ENCODE results near the gene UBE2Z. TPM values are rescaled to one million over a fixed set of nuclear protein-coding genes. Genes with fewer than 3 reads are reported as not detected.
"Not testable (repeated sequence)": the region's sequence is repeated elsewhere in the genome, so short reads cannot be mapped to it uniquely, and the experiment has no call there.

Gene UBE2Z
- total RNA-seq, 1 donor from 2014 or later = 46.6 TPM

DNA sequence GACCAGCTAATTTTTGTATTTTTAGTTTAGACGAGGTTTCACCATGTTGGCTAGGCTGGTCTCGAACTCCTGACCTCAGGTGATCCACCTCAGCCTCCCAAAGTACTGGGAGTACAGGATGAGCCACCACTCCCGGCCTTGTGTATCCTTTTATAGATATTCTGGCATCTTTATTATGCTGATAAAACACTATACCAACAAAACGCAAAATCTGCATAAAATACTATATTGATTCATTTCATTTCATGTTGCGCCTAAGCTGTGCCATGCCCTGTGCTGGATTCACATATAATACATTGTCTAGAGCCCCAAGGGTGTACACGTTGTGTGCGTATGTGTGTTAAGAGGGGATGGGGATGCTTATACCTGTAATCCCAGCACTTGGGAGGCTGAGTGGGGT lies 3.8 kb upstream of the UBE2Z start:
- no peak for ATAC-seq

DNA sequence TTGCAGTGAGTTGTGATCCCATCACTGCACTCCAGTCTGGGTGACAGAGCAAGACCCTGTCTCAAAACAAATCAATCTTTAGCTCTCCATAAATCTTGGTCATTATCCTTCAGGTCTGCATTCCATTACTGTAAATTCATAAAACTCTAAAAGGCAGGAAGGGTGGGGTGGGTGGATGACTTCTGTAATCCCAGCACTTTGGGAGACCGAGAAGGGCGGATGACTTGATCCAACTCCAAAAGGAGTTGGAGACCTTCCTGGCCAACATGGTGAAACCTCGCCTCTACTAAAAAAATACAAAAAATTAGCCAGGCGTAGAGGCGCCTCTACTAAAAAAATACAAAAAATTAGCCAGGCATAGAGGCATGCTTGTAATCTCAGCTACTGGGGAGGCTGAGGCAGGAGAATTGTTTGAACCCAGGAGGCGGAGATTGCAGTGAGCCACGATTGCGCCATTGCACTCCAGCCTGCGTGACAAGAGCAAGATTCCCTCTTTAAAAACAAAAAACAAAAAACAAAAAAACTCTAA lies 2.2 kb upstream of the UBE2Z start:
- ATAC-seq = no peak

DNA sequence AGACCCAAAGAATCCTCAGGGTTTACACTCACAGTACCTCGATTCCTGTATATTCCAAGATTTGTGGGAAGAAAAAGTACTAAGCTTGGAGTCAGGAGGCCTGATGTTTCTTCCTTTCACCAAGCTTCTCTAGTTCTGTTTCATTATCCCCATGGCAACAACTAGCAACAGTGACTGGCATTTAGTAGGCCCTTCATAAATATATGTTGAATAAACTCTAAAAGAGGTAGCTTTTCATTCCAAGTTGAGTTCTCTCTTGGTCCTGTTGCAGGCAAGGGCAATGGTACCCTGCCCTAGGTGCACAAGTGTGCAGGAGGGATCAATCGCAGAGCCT lies 527 bp upstream of the UBE2Z start:
- no peak for ATAC-seq

DNA sequence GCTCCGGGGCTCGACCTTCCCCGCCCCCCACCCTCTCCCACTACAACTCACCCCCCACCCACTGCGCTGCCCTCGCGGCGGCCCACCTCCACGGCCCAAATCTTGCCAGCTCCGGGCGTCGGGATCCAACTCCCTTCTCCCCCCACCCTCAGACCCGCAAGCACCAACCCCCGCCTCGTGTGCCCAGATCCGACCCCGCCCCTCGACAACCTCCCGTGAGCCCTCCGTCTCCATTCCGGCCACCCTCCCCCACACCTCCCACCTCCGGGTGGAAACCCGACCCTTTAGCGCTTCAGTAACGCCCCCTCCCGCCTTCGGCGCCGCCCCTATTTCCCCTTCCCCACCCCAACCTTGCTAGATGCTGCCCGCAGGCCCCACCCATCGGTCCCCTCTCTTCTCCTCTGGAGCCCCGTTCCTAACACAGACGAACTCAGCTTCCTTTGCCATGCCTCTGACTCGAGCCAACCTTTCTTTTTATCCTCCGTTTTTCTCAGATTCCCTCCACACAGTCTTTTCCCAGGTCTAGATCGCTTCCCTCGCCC lies 717 bp downstream of the UBE2Z start:
- peak; percentile 55 for ATAC-seq

DNA sequence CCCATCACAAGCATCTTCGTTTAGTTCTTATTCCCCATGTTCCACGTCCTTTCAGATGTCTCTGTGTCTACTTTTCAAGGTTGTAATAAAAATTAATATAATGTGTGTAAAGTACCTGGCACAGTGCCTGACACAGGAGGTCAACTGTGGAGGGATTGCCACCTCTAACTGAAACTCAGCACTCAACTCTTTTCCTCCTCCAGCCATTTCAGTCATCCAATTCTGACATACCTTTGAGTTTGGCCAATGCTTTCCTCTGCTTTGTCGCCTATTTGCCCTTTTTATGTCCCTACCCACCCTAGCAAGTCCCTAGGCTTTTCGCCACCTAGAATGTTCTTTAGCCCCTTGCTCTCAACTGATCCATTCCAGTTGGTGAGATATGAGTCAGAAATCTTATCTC lies 1.6 kb downstream of the UBE2Z start:
- ATAC-seq = no peak

DNA sequence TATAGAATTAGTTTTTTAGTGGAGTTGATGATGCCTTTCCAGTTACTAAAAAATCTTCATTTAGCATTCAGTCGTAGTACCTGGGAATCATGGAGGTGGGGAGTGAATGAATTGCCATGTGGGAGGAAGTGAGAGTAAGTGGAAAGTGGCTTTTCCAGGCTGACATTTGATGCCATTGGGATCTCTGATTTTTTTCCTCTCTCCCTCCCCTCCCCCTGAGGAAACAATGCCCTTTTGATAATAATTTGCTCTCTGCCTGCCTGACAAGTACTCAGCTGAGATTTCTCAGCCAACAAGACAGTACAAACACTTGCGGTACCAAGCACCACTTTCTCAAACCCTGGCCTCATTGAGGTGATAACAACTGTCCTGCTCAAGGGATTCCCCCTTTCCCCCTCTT lies 2.2 kb downstream of the UBE2Z start:
- ATAC-seq = no peak

DNA sequence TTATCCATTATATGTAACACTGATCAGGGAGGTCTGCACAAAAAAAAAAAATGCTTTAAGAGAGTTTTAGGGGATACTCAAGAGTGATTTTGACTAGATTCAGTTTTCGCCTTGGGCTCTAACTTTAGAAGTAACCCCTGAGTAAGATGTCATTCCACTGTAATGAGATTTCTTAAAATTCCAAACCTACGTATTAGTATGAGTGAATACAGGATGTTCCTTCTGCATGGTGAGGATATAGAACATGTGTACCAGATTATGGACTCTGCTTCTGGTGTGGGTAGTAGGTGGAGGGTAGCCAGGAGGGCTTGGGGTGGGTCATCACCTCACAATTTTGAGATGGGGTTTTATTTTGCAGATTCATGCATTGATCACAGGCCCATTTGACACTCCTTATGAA lies 4.3 kb downstream of the UBE2Z start:
- ATAC-seq = no peak

DNA sequence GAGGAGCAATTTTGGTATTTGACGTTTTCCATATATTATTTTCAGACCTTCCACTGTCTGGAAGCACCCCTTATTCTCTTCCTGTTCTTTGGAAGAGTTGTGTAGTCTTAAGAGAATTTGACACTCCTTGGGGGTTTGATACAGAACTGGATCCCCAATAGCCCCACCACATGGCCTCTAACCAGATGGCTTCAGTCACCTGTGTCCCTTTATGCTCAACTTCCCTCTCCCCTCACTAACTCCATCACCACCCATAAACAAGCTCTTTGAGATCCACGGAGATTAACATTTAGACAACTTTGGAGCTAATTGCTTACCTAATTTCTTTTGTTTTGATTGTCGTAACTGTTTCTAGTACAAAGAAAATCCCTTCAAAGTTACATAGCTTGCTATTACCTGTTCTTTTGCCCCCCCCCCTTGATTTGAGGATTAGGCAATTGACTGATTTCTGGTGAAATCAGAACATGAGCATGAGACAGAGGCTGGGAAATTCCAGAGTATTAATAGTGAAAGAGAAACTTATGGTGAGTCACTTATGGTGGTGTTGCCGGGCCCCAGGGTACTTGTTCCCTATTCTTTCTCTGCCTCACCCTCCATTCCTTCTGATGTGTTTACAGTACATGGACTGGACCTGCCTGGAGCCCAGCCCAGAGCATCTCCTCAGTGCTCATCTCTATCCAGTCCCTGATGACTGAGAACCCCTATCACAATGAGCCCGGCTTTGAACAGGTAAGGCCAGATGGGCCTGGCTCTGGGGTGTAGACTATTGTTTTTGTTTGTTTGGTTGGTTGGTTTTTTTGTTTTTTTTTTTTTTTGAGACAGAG lies 7.5 kb downstream of the UBE2Z start:
- peak; percentile 99 for ATAC-seq

DNA sequence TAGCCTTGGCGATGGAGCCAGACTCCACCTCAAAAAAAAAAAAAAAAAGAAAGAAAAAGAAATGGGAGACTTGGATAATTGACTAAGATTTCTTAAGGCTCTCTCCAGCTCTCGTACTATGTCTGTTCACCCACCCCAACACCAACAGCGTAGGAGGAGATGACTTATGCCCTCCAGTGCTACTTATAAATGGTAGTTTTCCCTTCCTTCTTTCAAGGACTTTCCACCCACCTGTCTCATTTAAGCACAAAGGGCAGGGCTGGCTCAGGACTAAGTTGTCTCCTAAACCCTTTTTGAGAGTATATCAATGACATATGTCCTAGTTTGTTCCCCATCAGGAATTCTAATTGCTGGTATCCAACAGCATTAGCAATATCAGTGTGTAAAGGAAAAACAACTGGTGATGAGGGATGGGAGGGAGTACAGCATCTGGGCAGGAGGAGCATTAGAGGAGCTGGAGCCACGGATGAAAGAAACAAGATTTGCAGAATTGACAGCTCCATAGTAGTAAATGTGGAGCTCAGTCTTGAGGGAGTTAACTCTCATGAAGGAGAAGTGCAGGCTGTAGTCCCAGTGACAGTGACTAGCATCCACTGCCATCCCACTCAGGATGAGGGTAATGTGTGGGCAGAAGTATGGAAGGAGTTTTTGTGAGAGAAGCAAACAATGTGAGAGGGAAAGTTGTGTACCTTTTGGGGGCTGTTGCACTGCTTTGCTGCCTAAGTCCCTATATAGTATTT lies 17.2 kb downstream of the UBE2Z start:
- no peak for ATAC-seq

DNA sequence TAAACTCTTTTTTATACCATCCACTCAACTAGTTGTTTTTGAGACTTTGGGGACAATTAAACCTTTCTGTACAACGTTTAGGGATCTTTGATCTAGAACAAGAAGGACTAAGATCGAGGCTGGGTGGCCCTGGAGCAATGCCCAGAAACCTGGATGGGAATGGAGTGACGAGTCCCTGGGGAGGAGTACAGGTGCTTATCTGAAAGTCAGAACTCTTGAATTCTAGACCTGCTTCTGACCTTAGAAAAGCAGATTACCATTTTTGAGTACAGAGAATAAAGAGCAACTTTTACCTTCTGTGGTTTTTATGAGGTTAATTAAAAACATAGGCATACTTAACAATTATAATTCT lies 17.8 kb downstream of the UBE2Z start:
- no peak for ATAC-seq

DNA sequence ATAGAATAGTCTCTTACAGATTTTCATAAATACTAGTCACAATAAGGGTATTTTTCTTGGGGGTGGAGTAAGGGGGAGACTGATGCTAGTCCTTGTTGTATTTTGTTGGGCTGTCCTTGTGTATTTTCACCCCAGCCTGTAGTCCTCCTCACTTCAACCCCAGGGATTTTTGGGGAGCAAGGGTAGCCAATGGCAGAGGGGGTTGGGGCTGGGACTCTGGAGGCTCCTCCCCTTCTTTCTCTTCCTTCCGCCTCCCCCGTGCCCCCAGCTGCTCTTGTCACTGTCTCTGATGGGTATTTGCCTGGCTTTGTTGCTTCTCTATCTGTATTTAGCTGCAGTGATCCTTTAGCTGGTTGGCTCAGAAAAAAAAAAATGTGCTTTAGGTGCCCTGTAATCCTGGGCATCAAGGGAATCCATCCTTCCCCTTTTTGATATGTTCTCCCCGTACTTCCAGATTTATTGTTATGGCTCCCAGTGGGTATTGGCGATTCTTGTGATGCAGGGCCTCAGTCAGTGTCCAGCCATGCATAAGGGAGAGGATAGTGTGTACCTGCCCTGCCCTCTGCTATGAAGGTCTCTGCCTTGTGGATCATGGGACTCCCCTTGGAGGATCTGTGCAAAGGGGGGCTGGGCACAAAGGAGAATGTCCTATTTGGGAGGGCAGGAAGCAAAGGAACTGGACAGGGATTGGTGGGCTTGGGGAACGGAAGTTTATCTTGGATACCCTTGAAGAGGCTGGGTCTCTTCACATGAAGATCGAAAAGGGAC lies 20.0 kb downstream of the UBE2Z start:
- no peak for ATAC-seq

DNA sequence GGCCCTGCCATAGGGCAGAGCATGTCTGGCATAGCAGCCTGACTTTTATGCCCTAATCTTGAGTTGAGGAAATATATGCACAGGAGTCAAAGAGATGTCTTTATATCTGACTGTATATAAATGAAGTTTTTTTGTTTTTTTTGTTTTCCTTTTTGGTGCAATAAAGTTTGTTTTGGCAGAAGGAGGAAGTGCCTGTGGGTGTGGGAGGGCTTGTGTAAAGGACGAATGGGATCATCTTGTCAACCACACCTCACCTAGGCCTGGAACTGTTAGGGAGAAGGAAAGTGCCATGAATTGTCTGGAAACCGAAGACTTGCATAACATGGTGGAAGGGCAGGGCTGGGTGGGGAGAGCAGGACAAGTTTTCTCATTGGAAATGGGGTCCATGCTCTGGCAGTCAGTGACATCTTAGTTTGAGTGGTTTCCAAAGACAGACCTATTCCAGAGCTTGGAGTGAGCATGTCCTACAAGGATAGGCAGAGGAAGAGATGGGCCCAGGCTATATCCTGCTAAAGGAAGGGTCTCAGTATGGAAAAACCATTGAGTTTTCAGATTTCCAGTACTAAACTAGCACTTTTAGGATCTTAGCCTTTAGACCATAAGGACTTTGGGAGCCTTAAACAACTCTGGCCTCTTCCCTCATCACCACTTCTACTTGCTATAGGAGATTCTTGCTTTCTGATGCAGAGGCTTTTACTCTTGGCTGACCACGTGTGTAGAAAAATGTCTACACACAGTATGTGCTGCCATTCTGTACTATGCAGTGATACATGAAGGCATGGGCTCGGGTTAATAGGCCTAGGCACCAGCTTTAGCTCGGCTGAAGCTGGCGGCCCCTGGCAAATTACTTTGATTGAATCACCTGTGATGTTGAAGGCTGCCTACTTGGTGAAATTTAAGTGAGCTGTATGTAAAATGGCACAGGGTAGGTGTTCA lies 20.9 kb downstream of the UBE2Z start:
- no peak for ATAC-seq

DNA sequence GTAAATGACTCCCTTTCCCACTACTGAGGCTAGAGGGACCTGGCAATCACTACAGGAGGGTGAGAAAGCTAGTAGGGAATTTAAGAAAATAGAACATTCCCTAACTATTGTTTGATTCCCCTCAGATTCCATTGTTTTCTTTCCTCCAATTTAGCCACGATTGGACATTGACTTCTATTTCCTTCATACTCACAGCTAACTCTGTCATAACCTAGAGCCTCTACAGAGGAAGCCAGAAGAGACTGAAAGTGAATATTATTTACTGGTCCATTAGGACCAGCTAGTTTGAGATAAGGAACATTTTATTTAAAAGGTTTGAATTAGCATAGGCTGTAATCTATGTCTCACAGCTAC lies 21.6 kb downstream of the UBE2Z start:
- ATAC-seq = no peak

DNA sequence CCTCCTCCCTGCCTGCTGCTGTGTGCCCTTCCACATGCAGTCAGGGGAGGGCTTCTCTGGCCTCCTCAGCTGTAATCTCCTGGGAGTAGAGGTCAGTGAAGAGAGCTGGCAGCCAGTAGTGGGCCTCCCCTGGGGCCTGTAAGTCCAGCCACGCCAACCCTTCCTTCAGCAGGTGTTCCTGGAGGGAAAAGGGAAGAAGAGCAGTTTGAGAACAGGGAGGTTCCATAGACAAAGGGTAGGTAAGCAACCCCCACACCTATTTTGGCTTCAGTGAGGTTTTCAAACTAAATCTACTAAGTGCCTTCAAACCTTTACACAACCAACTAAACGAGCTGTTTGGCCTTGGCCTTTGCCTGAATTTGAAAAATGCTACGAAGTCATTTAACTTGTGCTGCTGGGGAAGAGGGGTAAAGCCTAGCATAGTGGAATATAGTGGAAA lies 22.2 kb downstream of the UBE2Z start:
- ATAC-seq = no peak

DNA sequence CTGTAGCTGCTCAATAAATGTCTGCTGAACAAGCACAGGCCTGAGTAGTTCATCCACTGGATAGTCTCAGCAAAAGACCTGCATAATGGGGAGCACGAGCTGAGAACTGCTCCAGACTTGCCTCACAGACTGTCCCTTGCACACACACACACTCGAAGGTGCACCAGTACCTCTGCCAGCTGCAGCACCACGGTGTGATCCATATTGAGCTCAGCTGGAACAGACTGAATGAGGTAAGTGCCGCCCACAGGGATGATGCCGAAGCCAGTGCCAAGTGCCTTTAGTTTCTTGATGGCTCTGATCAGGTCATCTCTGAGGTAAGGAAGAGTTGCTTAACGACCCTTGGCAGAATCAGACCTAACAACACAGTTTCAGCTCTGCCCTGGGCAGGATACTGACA lies 24.8 kb downstream of the UBE2Z start:
- ATAC-seq = peak; percentile 26

DNA sequence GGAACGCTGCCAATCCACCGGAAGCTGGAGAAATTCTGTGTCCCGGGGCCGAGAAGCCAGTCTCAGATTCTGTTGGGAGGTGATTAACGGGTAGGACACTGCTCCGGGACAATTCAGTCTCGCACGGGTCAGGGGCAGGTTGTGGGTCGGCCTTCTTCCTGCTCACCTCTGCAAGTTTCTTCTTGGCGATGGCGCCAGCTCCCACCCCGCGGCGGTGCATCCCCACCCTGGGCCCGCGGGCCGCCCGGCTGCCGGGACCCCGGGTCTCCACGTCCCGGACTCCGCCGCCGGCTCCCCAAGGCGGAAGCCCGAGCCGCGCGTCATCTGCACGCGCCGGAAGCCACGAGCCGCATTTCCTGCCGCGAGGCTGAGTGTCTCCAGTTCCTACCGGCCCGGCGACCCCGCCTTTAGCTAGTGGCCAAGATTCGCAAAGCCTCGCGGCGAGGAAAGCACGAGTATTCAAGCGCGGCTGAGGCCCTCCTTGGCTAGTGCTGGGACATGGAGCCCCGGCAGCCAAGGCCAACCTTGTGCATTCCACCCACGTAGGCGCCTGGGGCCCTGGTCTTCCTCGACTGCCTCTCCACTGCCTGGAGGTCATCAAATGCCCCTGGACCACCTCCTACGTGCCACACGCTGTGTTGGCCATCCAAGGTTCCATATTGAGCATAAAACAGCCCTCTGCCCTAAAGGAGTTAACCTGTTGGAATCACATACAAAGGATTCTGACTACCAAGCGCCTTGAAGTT lies 36.5 kb downstream of the UBE2Z start, which contains the start of gene SNF8:
TSS of gene SNF8 (minus strand) at position 328 of the 746 bp plus-strand sequence. CDS start at position 220, 108 bp downstream.
- ATAC-seq = peak; percentile 96

DNA sequence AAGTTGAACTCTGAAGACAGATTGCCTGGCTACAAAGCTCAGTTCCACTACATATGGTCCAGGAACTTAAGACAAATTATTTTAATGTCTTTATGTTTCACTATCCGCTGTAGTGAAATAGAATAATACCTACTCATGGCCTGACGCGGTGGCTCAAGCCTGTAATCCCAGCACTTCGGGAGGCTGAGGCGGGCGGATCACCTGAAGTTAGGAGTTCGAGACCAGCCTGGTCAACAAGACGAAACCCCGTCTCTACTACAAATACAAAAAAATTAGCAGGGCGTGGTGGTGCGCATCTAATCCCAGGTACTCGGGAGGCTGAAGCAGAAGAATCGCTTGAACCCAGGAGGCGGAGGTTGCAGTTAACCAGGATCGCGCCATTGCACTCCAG lies 37.0 kb downstream of the UBE2Z start:
- ATAC-seq = not testable (repeated sequence)

DNA sequence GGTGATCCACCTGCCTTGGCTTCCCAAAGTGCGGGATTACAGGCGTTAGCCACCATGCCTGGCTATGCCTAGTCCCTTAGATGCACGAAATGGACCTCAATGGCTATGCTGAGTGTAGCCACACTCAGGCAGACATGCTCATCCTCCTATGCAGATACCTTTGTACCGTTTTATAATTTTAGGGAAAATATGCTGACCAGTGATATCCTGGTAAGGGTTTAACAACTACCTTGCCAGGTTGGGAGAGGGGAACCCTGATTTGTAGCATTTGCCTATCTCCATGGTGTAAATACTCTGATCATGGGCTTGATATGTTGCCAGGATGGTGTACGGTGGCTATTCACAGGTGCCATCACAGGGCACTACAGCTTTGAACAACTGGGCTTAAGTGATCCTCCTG lies 43.4 kb downstream of the UBE2Z start:
- no peak for ATAC-seq

DNA sequence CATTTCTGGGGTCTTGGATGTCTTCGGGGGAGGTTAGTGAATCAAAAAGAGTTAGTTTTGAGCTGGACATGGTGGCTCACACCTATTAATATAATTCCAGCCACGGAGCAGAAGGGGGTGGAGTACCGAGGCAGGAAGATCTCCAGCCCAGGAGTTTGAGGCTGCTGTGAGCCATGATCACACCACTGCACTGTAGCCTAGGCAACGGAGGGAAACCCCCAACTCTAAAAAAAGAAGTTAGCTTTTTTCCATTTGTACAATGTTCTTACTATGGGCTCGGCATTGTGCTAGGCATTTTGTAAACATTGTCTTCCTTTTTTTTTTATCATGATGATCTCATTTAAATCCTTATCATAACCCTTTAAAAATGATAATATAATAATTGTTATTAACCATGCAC lies 44.7 kb downstream of the UBE2Z start:
- no peak for ATAC-seq

DNA sequence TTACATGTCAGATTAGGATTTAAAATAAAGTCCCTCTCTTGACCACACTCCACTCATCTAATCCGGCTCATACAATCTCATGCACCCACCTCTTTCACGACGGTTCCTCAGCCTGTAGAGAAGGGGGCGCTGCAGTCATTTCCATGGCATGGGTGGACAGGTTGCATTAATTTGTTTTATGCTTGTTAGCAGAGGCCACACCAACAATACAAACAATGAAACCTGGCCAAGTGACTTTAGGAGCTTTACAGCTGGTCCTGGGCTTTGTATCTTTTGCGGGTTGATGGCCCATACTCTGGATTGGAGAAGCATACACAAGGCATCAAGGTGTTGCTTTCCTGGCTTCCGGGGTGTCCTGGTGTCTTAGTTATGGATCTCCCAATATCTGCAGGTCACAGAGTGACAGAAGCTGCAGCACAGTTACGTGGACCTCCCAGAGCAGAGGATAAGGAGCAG lies 46.1 kb downstream of the UBE2Z start:
- ATAC-seq = no peak
